HEK293 (cell line): ENCODE measurements around the gene TMPRSS6.

Experiments
- BCL11A ChIP-seq: fragments of 450-650 bp; formaldehyde crosslinking; IDR thresholded peaks from 2 replicates; pipeline ENCODE4 v1.5.1; 2016; ENCODE audit warnings: low read depth, missing biosample characterization, missing genetic modification characterization
- GLIS2 ChIP-seq: fragments of 450-650 bp; formaldehyde crosslinking; IDR thresholded peaks from 2 replicates; pipeline ENCODE4 v1.5.1; 2016; ENCODE audit warnings: missing biosample characterization, missing genetic modification characterization
- OVOL3 ChIP-seq: fragments of 450-650 bp; formaldehyde crosslinking; IDR thresholded peaks from 2 replicates; pipeline ENCODE4 v1.5.1; 2016; ENCODE audit warnings: missing biosample characterization, missing genetic modification characterization
- SCRT1 ChIP-seq: fragments of 450-650 bp; formaldehyde crosslinking; IDR thresholded peaks from 2 replicates; pipeline ENCODE4 v1.5.1; 2016; ENCODE audit warnings: missing biosample characterization, missing genetic modification characterization, borderline replicate concordance
- SP7 ChIP-seq: fragments of 450-650 bp; formaldehyde crosslinking; IDR thresholded peaks from 2 replicates; pipeline ENCODE4 v1.5.1; 2016; ENCODE audit warnings: missing biosample characterization, missing genetic modification characterization
- YY1 ChIP-seq: fragments of 450-650 bp; formaldehyde crosslinking; IDR thresholded peaks from 2 replicates; pipeline ENCODE4 v1.5.1; 2018; ENCODE audit warnings: missing biosample characterization, missing genetic modification characterization
- YY2 ChIP-seq: fragments of 450-650 bp; formaldehyde crosslinking; IDR thresholded peaks from 2 replicates; pipeline ENCODE4 v1.5.1; 2016; ENCODE audit warnings: missing biosample characterization, missing genetic modification characterization
- ZBTB21 ChIP-seq: fragments of 450-650 bp; formaldehyde crosslinking; IDR thresholded peaks from 2 replicates; pipeline ENCODE4 v1.5.1; 2017; ENCODE audit warnings: missing biosample characterization, missing genetic modification characterization
- ZFP41 ChIP-seq: fragments of 450-650 bp; formaldehyde crosslinking; IDR thresholded peaks from 2 replicates; pipeline ENCODE4 v1.5.1; 2016; ENCODE audit warnings: missing biosample characterization, missing genetic modification characterization, borderline replicate concordance
- ZNF112 ChIP-seq: fragments of 450-650 bp; formaldehyde crosslinking; IDR thresholded peaks from 2 replicates; pipeline ENCODE4 v1.5.0; 2017; ENCODE audit warnings: missing biosample characterization, missing genetic modification characterization
- ZNF138 ChIP-seq: fragments of 450-650 bp; formaldehyde crosslinking; IDR thresholded peaks from 2 replicates; pipeline ENCODE4 v1.5.1; 2016; ENCODE audit warnings: missing biosample characterization, missing genetic modification characterization, borderline replicate concordance
- ZNF146 ChIP-seq: fragments of 450-650 bp; formaldehyde crosslinking; IDR thresholded peaks from 2 replicates; pipeline ENCODE4 v1.5.1; 2016; ENCODE audit warnings: missing biosample characterization, missing genetic modification characterization
- ZNF24 ChIP-seq: fragments of 450-650 bp; formaldehyde crosslinking; IDR thresholded peaks from 2 replicates; pipeline ENCODE4 v1.5.1; 2016; ENCODE audit warnings: missing biosample characterization, missing genetic modification characterization
- ZNF274 ChIP-seq, 2 experiments: fragments of 200-500 bp in 1 of 2; fragments of 450-650 bp in 1 of 2; sonication (Bioruptor generic) in 1 of 2; formaldehyde crosslinking in 1 of 2; IDR thresholded peaks; 2 replicates each; pipeline versions ENCODE4 v1.5.1 to v1.6.1; 2014 to 2016; ENCODE audit warnings: borderline replicate concordance in 1 of 2, inconsistent platforms in 1 of 2, low read length in 1 of 2, missing biosample characterization in 1 of 2, missing genetic modification characterization in 1 of 2
- ZNF510 ChIP-seq: fragments of 450-650 bp; formaldehyde crosslinking; IDR thresholded peaks from 2 replicates; pipeline ENCODE4 v1.5.1; 2018; ENCODE audit warnings: mild to moderate bottlenecking, missing genetic modification characterization, missing biosample characterization; ENCODE audit not compliant: insufficient replicate concordance
- ZNF585B ChIP-seq: fragments of 450-650 bp; formaldehyde crosslinking; IDR thresholded peaks from 2 replicates; pipeline ENCODE4 v1.5.1; 2016; ENCODE audit warnings: missing biosample characterization, missing genetic modification characterization
- ZNF654 ChIP-seq: fragments of 450-650 bp; formaldehyde crosslinking; IDR thresholded peaks from 2 replicates; pipeline ENCODE4 v1.5.1; 2016; ENCODE audit warnings: low read depth, missing biosample characterization, missing genetic modification characterization
- ZNF792 ChIP-seq: fragments of 450-650 bp; formaldehyde crosslinking; IDR thresholded peaks from 2 replicates; pipeline ENCODE4 v1.5.1; 2016; ENCODE audit warnings: missing biosample characterization, missing genetic modification characterization
- TF ChIP-seq, protein P1 (sequence below): fragments of 450-650 bp; formaldehyde crosslinking; IDR thresholded peaks from 2 replicates; pipeline ENCODE4 v1.5.1; 2016; ENCODE audit warnings: missing biosample characterization, missing genetic modification characterization
- TF ChIP-seq, protein P2 (sequence below): fragments of 450-650 bp; formaldehyde crosslinking; IDR thresholded peaks from 2 replicates; pipeline ENCODE4 v1.5.1; 2016; ENCODE audit warnings: missing biosample characterization, missing genetic modification characterization
- TF ChIP-seq, protein P3 (sequence below): fragments of 450-650 bp; formaldehyde crosslinking; IDR thresholded peaks from 2 replicates; pipeline ENCODE4 v1.5.1; 2016; ENCODE audit warnings: missing biosample characterization, missing genetic modification characterization
- TF ChIP-seq, protein P4 (sequence below): fragments of 450-650 bp; formaldehyde crosslinking; IDR thresholded peaks from 2 replicates; pipeline ENCODE4 v1.5.1; 2017; ENCODE audit warnings: missing biosample characterization, missing genetic modification characterization
- TF ChIP-seq, protein P5 (sequence below): fragments of 450-650 bp; formaldehyde crosslinking; IDR thresholded peaks from 2 replicates; pipeline ENCODE4 v1.5.1; 2016; ENCODE audit warnings: missing biosample characterization, missing genetic modification characterization
- TF ChIP-seq, protein P6 (sequence below): fragments of 450-650 bp; formaldehyde crosslinking; IDR thresholded peaks from 2 replicates; pipeline ENCODE4 v1.5.1; 2016; ENCODE audit warnings: missing biosample characterization, missing genetic modification characterization, low read depth
- TF ChIP-seq, protein P7 (sequence below): sonication (generic); formaldehyde crosslinking; IDR thresholded peaks from 2 replicates; pipeline ENCODE4 v1.8.1; 2022; ENCODE audit warnings: mild to moderate bottlenecking, moderate library complexity, missing genetic modification reagents
- TF ChIP-seq, protein P8 (sequence below): fragments of 450-650 bp; formaldehyde crosslinking; IDR thresholded peaks from 2 replicates; pipeline ENCODE4 v1.5.1; 2017; ENCODE audit warnings: missing biosample characterization, missing genetic modification characterization

Gene TMPRSS6

DNA sequence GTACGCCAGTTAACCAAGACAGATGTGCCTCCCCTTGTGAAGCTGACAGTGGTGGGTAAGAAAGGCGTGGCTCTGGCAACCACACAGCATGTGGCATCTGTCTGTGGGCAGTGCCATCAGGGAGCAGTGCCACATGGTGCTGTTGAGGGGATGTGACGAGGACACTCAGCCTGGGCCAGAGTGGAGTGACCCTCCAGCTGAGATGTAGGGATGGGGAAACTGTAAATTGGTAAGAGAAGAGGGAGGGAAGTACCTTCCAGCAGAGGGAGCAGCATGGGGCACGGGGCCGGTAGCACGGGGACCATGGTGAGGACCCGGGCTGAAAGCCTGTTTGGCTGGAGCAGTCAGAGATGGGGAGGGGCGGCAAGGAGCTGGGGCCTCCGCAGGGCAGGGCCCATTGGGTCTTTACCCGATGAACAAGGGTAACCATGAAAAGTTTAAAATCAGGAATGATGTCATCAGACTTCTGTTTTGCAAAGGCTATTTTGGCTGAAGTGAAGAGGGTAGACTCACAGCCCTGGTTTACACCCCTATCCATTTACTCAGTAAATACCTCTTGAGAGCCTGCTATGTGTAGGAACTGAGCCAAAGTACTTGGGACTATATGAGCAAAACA lies 10.4 kb downstream of the TMPRSS6 start (continued):
- TF ChIP-seq ZNF112 (tag by site-specific recombination) (no peak), GLIS2 (tag by site-specific recombination) (no peak), ZNF585B (tag by site-specific recombination) (no peak), SP7 (tag by site-specific recombination) (no peak), ZNF274 (IDR thresholded peaks at IDR 0.05; ENCODE audit: low read length) (no peak), ZNF274 (tag by site-specific recombination; IDR thresholded peaks at IDR 0.05; ENCODE audit: borderline replicate concordance) (no peak), YY1 (tag by site-specific recombination) (no peak), ZNF510 (no peak), YY2 (tag by site-specific recombination) (no peak), ZNF138 (no peak), ZNF24 (tag by site-specific recombination) (peak; percentile 53; the same call in 1 of the 2 replicates), BCL11A (tag by site-specific recombination) (no peak), ZNF792 (0 out of 2 replicates have a peak, but pooled peaks have one; percentile 69), ZNF146 (tag by site-specific recombination) (no peak), ZBTB21 (peak; percentile 70; the same call in 1 of the 2 replicates), ZFP41 (tag by site-specific recombination) (no peak), ZNF654 (no peak), OVOL3 (tag by site-specific recombination) (no peak), SCRT1 (tag by site-specific recombination) (no peak)
- TF ChIP-seq, protein P1, sequence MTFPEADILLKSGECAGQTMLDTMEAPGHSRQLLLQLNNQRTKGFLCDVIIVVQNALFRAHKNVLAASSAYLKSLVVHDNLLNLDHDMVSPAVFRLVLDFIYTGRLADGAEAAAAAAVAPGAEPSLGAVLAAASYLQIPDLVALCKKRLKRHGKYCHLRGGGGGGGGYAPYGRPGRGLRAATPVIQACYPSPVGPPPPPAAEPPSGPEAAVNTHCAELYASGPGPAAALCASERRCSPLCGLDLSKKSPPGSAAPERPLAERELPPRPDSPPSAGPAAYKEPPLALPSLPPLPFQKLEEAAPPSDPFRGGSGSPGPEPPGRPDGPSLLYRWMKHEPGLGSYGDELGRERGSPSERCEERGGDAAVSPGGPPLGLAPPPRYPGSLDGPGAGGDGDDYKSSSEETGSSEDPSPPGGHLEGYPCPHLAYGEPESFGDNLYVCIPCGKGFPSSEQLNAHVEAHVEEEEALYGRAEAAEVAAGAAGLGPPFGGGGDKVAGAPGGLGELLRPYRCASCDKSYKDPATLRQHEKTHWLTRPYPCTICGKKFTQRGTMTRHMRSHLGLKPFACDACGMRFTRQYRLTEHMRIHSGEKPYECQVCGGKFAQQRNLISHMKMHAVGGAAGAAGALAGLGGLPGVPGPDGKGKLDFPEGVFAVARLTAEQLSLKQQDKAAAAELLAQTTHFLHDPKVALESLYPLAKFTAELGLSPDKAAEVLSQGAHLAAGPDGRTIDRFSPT (tag by site-specific recombination): peak; percentile 59; the same call in 1 of the 2 replicates
- TF ChIP-seq, protein P2, sequence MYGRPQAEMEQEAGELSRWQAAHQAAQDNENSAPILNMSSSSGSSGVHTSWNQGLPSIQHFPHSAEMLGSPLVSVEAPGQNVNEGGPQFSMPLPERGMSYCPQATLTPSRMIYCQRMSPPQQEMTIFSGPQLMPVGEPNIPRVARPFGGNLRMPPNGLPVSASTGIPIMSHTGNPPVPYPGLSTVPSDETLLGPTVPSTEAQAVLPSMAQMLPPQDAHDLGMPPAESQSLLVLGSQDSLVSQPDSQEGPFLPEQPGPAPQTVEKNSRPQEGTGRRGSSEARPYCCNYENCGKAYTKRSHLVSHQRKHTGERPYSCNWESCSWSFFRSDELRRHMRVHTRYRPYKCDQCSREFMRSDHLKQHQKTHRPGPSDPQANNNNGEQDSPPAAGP (tag by site-specific recombination): no peak
- TF ChIP-seq, protein P3, sequence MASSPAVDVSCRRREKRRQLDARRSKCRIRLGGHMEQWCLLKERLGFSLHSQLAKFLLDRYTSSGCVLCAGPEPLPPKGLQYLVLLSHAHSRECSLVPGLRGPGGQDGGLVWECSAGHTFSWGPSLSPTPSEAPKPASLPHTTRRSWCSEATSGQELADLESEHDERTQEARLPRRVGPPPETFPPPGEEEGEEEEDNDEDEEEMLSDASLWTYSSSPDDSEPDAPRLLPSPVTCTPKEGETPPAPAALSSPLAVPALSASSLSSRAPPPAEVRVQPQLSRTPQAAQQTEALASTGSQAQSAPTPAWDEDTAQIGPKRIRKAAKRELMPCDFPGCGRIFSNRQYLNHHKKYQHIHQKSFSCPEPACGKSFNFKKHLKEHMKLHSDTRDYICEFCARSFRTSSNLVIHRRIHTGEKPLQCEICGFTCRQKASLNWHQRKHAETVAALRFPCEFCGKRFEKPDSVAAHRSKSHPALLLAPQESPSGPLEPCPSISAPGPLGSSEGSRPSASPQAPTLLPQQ (tag by site-specific recombination): peak; percentile 52; the same call in 1 of the 2 replicates
- TF ChIP-seq, protein P4, sequence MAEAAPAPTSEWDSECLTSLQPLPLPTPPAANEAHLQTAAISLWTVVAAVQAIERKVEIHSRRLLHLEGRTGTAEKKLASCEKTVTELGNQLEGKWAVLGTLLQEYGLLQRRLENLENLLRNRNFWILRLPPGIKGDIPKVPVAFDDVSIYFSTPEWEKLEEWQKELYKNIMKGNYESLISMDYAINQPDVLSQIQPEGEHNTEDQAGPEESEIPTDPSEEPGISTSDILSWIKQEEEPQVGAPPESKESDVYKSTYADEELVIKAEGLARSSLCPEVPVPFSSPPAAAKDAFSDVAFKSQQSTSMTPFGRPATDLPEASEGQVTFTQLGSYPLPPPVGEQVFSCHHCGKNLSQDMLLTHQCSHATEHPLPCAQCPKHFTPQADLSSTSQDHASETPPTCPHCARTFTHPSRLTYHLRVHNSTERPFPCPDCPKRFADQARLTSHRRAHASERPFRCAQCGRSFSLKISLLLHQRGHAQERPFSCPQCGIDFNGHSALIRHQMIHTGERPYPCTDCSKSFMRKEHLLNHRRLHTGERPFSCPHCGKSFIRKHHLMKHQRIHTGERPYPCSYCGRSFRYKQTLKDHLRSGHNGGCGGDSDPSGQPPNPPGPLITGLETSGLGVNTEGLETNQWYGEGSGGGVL (tag by site-specific recombination): 0 out of 2 replicates have a peak, but pooled peaks have one; percentile 9
- TF ChIP-seq, protein P5, sequence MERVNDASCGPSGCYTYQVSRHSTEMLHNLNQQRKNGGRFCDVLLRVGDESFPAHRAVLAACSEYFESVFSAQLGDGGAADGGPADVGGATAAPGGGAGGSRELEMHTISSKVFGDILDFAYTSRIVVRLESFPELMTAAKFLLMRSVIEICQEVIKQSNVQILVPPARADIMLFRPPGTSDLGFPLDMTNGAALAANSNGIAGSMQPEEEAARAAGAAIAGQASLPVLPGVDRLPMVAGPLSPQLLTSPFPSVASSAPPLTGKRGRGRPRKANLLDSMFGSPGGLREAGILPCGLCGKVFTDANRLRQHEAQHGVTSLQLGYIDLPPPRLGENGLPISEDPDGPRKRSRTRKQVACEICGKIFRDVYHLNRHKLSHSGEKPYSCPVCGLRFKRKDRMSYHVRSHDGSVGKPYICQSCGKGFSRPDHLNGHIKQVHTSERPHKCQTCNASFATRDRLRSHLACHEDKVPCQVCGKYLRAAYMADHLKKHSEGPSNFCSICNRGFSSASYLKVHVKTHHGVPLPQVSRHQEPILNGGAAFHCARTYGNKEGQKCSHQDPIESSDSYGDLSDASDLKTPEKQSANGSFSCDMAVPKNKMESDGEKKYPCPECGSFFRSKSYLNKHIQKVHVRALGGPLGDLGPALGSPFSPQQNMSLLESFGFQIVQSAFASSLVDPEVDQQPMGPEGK (tag by site-specific recombination): peak; percentile 38
- TF ChIP-seq, protein P6, sequence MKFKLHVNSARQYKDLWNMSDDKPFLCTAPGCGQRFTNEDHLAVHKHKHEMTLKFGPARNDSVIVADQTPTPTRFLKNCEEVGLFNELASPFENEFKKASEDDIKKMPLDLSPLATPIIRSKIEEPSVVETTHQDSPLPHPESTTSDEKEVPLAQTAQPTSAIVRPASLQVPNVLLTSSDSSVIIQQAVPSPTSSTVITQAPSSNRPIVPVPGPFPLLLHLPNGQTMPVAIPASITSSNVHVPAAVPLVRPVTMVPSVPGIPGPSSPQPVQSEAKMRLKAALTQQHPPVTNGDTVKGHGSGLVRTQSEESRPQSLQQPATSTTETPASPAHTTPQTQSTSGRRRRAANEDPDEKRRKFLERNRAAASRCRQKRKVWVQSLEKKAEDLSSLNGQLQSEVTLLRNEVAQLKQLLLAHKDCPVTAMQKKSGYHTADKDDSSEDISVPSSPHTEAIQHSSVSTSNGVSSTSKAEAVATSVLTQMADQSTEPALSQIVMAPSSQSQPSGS (tag by site-specific recombination): peak; percentile 88
- TF ChIP-seq, protein P7, sequence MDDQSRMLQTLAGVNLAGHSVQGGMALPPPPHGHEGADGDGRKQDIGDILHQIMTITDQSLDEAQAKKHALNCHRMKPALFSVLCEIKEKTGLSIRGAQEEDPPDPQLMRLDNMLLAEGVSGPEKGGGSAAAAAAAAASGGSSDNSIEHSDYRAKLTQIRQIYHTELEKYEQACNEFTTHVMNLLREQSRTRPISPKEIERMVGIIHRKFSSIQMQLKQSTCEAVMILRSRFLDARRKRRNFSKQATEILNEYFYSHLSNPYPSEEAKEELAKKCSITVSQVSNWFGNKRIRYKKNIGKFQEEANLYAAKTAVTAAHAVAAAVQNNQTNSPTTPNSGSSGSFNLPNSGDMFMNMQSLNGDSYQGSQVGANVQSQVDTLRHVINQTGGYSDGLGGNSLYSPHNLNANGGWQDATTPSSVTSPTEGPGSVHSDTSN (CRISPR knock-in tag): no peak
- TF ChIP-seq, protein P8, sequence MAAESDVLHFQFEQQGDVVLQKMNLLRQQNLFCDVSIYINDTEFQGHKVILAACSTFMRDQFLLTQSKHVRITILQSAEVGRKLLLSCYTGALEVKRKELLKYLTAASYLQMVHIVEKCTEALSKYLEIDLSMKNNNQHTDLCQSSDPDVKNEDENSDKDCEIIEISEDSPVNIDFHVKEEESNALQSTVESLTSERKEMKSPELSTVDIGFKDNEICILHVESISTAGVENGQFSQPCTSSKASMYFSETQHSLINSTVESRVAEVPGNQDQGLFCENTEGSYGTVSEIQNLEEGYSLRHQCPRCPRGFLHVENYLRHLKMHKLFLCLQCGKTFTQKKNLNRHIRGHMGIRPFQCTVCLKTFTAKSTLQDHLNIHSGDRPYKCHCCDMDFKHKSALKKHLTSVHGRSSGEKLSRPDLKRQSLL: no peak
